HG03196 (cell line): ENCODE measurements around the gene NUP214.
"Not testable (repeated sequence)": the region's sequence is repeated elsewhere in the genome, so short reads cannot be mapped to it uniquely, and the experiment has no call there.

ENCODE experiments used
- ATAC-seq: cut with Tn5 transposase; IDR thresholded peaks from one replicate; pipeline ENCODE4 v1.9.1; 2021; ENCODE audit not compliant: unreplicated experiment

Gene NUP214

GRCh38 chr9:131096269-131097125, 28.9 kb upstream of the NUP214 start, which contains the start of gene AIF1L:
TSS of gene AIF1L (plus strand) at chr9:131096531. CDS start at chr9:131096630, 99 bp downstream.
- no peak for ATAC-seq

DNA sequence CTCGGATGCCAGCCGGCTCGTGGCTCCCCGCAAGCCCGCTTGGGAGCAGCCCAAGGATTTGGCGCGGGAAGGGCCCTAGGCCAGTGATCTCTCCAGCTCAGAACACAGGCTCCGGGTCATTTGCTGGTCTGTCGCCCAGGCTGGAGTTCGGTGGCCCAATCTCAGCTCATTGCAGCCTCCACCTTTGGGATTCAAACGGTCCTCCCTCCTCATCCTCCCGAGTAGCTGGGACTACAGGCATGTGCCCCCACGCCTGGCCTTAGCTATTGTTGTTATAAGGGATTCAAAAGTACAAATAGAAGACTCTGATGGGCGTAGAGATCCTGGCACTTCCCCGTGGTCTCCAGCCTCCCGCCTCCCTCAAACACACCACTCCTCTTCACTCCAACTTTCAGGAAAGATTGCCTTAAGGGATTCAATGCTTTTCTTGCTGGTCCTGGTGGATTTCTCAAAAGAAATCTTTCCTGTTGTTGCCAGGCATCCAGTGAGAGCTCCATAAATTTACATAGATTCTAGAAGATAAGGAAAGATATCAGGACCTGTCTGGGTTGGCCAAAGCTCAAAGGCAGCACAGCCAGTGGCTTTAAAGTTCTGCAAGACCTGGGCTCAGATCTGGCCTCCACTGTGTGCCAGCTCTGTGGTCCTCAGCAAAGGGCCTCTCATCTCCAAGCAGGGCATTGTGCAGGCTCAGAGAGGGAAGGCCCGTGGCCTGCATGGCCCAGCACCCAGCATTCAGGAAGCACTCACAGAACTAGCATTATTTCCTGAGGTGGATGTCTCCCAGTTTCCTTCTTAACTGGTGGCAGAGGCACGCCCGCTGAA, 28.0 kb upstream of the NUP214 start:
- no peak for ATAC-seq

GRCh38 chr9:131097948-131098278, 27.5 kb upstream of the NUP214 start:
- no peak for ATAC-seq

GRCh38 chr9:131098391-131099101, 26.8 kb upstream of the NUP214 start:
- no peak for ATAC-seq

DNA sequence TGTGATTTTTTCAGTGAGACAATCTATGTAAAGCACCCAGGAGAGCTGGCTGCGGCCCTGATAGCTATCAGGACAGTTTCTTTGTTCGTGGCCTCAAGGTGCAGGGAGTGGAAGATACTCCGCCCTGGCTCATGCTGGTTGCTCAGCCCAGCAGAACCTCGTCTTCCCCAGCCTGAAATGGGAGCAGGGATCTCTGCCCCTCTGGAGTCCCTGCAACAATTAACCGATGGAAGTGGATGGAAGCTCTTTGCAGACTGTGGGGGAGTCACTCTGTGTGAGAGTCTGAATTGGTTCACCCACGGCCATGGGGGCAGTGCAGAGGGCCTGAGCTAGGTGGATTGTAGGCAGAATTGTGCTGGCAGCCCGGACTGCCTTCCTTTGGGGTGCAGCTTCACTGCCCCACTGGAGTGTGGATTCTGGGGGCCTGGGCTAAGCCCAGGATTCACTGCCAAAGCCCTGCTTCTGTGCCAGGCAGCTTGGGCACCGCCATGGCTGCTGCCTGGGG, 26.2 kb upstream of the NUP214 start:
- no peak for ATAC-seq

DNA sequence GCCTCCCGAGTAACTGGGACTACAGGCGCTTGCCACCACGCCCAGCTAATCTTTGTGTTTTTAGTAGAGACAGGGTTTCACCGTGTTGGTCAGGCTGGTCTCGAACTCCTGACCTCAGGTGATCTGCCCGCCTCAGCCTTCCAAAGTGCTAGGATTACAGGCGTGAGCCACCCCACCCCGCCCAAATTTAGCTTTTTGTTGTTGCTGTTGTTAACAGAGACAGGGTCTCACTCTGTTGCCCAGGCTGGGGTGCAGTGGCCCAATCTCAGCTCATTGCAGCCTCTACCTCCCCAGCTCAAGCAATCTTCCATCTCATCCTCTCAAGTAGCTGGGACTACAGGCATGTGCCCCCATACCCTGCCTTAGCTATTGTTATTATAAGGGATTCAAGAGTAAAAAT, 25.5 kb upstream of the NUP214 start:
- ATAC-seq: not testable (repeated sequence)

- no peak for ATAC-seq
These were observed 24.9 kb upstream of the NUP214 start for GRCh38 chr9:131100445-131100844.

DNA sequence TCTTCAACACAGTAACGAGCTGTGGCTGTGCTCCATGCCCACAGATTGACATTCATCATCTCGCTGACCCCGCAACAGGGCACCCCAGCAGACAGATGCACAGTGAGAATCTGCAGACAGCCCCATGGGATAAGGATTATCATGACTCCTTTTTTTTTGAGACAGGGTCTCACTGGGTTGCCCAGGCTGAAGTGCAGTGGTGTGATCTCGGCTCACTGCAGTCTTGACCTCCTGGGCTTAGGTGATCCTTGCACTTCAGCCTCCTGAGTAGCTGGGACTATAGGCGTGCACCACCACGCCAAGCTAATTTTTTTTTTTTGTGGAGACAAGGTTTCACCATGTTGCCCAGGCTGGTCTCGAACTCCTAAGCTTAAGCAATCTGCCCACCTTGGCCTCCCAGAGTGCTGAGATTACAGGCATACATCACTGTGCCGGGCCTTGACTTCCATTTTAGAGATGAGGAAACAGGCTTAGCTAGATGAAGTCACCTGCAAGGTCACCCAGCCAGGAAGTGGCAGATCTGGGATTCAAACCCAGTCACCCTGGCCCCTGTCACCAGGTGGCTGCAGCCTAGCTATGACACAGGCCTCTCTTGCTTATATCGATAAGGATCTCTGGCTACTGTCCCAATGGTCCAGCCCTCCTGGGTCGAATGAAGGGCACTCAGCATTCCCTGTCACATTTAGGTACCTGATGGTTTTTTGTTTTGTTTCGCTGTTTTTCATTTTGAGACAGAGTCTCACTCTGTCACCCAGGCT, 24.0 kb upstream of the NUP214 start:
- no peak for ATAC-seq

DNA sequence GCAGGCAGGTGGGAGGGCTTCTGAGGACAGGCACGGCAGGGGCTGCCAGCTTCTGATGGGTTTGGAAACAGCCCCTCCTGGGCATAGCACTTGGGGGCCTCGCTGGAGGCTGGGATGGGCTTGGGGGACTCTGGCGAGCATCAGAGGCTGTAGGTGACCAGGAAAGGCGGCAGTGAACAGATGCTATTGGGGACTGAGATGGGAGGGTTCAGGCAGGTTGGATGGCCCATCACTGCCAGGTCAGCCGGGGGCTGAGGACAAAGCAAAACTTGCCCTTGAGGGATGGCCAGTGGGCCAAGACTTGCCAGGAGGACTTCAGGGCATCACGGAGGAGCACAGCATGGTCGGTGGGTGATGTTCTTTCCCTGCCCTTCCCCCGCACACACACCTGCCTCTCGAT, 22.4 kb upstream of the NUP214 start:
- ATAC-seq: no peak

- ATAC-seq: no peak
These were observed 21.9 kb upstream of the NUP214 start for GRCh38 chr9:131103535-131103934.

DNA sequence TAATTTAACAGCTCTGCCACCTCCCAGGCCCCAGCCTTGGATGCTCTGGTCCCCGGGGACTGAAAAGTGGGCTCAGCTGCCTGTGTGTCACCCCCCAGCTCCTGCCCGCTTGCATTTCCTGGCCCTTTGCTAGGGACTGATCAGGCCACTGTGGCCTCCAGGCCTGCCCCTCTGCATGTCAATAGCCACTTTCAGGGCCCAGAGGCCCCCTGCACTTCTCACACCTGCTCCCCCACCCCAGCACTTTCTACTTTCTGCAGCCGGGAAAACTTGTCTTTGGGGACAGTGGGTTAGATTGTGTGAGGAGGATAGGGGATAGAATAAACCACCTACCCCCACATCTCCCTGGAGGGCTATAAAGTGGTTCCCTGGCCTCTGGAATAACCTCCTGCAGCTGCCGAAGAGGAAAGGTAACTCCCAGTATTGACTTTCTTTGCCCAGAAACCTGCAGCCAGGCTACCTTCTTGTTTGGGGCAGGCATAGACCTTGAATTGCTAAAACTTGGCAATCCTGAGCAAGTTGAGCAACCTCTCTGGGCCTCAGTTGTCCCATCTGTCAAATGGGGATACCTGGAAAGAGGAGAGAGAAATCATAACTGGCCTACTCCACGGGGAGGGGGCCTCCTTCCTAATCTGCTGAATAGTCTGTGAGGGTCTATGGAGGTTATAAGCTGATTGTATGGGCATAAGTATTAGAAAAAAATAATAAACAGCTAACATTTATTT, 21.2 kb upstream of the NUP214 start:
- no peak for ATAC-seq

DNA sequence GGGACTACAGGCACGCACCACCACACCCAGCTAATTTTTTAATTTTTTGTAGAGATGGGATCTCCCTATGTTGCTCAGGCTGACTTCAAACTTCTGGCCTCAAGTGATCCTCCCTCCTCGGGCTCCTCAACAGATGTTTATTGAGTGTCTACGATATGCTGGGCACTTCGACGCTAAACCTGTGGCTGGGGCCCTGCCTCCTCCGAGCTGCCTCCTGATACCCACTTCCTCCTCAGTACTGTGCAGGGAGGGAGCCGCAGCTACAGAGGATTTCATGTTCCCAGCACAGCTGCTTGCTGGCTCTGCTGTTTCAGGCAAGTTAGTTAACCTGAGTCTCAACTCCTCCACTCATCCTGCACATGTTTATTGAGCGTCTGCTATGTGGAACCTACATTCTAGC, 19.4 kb upstream of the NUP214 start:
- no peak for ATAC-seq

DNA sequence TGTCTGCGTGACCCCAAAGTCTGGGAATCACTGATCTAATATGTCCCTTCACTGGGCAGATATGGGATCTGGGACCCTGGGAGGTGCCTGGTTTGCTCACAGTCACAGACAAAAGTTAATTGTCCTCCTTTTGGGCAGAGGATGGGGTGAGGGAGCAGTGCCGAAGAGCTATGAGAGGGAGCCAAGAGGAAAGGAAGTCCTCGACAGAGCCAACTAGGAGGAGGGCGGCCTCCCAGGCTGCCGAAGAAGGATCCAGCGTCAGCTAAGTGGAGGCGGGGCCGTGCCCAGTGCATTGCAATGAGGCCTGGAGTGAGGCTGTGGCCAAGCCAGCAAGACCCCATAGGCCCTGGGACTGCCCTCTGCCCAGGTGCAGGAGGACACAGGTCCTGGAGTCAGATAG, 17.6 kb upstream of the NUP214 start:
- no peak for ATAC-seq

GRCh38 chr9:131111186-131111853, 14.1 kb upstream of the NUP214 start:
- ATAC-seq: no peak

DNA sequence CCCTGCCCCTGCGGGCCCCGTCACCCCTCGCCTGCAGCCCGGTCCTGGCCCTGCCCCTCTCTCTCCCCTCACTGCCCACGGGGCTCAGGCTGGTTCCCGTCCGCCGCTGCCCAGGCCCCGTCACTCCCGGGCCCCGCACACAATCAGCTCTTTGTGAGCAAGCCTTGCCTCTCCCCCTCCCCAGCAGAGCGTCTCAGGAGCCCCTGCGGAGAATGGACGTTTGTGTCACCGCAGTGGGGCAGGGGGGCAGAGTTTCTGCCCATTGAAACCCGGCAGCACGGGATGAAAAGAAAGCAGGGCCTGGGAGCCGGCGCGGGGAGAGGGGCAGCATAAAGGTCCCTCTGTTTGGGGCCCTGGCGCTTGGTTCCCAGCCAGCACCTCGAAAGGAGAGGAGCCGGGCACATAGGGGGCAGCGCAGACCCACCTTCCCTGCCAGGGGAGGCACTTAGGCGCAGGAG, 13.5 kb upstream of the NUP214 start:
- no peak for ATAC-seq

DNA sequence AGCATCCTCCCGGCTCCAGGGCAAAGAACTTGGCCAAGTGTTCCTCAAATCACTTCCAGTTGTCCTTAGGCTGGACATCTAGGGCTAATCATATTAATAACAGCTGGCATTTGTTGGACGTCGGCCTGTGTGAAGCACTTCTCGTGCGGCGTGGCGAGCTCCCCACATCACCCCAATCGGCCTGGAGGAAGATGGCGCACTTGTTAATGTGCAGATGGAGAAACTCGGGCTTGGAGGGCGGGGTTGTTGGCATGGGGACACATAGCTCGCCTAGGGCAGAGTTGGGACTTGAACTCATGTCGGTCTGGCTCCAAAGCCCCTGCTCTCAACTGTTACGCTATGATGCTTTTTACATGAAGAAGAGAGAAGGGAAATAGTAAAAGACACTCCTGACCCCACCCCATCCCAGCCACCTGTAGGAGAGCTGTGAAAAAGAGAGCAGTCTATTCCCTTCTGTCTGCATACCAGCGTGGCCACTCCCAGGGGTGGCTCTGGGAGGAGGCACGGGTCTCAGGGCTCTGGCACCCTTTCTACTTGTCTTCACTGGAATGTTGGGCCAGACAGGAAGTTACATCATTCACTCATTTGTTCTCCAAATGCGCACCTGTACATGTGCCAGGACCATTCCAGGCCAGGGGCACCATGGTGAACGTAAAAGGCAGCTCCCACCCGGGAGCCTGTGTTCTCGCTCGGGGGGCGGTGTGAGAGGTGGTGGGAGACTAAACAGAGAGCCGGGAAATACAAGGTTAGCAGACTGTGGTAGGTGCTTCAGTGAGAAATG, 12.8 kb upstream of the NUP214 start:
- ATAC-seq: no peak

DNA sequence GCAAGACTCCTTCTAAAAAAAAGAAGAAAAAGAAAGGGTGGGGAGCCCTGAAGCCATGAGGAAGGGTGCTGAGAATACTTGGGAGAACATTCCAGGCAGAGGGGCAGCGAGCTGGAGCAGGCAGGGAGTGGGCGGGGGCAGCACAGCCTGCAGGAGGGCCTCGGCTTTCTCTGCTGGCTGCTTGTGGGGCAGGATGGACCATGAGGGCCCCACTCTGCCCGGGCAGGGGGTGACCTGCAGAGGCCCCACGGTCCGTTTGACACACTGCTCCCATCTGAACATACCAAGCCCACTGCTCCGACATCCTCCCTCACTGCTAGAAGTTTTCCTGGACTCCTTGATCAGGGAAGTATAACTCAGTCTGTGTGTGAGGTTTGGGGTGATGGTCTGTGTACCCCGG, 11.7 kb upstream of the NUP214 start:
- ATAC-seq: no peak

DNA sequence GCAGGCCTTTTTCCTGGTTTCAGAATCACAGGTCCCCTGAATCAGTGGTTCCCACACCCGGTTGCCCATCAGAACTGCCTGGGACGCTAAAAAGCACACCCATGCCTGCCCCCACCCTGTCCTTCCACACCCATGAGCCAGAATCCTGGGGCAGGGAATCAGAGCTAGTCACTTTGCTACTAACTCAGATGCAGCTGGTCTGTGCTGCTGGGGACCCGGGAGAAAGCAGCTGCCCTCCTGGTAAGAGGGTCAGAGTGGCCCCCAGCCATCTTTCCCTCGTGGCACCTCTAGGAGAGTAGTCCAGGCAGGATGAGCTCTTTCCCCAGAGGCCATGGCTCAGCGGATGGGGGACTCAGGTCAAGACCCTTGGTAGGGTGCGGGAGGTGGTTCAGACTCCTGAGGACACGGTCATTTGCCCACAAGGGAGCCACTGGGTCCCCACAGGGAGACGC, 11.3 kb upstream of the NUP214 start:
- no peak for ATAC-seq

DNA sequence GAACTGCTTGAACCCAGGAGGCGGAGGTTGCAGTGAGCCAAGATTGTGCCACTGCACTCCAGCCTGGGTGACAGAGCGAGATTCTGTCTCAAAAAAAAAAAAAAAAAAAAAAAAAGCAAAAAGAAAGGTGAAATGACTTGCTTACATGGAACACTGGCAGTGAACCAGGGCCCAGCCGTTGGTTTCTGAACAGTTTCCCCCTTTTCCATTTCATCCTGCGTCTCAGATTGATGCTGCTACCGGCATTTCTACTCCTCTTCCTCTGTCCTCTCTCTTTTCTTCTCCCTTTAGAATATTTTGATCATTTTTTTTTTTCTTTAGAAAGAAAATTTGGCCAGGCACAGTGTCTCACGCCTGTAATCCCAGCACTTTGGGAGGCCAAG, 10.0 kb upstream of the NUP214 start:
- ATAC-seq: not testable (repeated sequence)
